HG02642 (cell line): ENCODE results near the gene HIBADH.

Experiments
- ATAC-seq: cut with Tn5 transposase; IDR thresholded peaks from one replicate; pipeline ENCODE4 v1.9.1; 2021; ENCODE audit warnings: mild to moderate bottlenecking; ENCODE audit not compliant: unreplicated experiment, poor library complexity

The HIBADH gene

DNA sequence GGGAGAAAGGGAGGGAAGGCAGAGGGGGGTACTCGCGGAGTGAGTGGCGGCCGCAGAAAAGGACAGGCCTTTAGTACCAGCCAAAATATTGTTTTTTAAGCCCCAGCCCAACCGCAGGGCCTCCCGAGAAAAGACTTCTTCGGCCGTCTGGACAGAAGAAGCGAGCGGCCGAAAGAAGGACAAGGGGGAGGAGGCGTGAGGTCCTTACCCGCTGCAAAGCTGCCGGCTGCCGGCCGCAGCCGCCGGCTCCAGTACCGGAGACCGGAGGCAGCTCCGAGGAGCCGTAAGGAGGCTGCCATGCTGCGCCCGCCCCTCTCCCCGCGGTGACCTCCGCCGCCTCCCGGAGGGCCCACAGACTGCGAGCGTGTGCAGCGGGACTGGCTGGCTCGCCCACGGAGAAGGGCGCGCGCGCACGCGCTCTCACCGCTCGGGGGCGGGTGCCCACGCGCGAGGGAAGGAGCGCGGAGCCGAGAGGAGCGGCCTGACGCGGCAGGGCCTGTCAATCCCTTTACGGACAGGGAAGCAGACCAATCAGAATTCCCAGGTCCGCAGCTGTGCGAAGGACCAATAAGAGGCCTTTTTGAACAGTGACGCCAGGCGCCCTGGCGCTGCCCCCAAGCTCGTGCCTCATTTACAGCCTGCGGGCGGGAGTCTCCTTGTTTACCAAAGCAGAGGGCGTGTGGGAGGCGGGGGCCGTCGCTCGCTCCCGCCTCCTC, at the start of gene HIBADH:
Gene HIBADH (minus strand): TSS at position 394 of the 716 bp plus-strand sequence. CDS start 95 bp downstream, at position 299.
- peak; percentile 99 for ATAC-seq

DNA sequence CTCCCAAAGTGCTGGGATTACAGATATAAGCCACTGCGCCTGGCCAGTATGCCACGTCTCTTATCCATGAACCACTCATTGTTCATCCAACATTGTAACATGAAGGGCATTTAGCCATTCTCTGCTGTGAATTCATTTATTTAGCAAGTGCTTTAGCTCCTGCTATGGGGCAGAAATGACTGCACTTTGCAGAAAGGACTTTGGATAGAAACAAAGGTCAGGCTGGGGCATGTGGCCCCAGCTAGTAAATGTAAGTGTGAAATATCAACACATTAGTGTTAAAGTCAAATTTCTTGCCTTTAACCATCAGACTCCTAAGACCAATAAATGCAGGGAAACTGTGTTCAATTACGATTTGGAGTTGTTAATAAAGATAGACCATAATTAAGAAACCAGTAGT, 49.5 kb upstream of the HIBADH start:
- ATAC-seq: no peak

DNA sequence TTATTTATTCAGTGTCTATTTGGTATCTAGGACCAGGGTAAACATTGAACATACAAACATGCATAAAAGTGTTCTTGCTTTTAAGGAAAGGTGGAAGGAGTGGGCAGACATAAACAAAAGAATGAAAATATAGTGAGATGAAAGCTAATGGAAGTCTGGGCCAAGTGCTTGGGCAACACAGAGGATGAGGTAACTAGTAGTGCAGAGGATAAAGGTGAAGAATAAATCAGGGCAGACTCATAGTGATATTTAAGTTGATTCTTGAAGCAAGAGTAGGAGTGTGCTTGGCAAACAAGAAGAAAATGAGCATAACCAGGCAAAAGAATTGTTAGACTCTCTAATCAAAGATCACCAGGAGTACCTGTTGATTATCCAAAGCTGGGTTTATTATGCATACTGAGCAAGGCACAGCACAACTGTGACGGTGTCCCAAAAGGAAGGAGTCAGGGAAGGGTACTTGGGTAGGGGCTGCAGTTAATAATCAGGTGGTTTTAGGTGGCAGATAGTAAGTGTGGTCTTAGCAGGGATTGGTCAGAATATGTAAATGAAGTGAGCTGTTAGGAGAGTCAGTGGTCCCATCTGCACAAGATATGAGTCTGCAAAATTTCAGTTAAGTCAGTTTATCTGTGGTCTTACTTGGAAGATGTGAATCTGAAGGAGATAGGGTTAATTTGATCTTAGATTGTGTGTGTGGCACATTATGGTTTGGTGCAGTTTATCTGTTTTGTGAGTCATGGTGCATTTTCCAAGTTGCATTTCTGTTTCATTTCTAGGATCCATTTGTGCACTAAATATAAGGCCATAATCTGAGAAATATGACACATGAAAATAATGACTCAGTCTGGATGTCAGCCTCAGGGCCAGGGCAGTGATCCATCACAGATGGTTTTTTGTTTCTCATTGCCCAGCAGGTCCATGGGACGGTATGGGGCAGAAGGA, 46.7 kb upstream of the HIBADH start:
- no peak for ATAC-seq

- no peak for ATAC-seq
Measured at GRCh38 chr7:27708485-27708884, 45.8 kb upstream of the HIBADH start.

GRCh38 chr7:27705200-27705594, 42.5 kb upstream of the HIBADH start:
- ATAC-seq: no peak

GRCh38 chr7:27704422-27705199, 41.9 kb upstream of the HIBADH start:
- no peak for ATAC-seq

- ATAC-seq: no peak
Measured at GRCh38 chr7:27703181-27703580, 40.5 kb upstream of the HIBADH start.

DNA sequence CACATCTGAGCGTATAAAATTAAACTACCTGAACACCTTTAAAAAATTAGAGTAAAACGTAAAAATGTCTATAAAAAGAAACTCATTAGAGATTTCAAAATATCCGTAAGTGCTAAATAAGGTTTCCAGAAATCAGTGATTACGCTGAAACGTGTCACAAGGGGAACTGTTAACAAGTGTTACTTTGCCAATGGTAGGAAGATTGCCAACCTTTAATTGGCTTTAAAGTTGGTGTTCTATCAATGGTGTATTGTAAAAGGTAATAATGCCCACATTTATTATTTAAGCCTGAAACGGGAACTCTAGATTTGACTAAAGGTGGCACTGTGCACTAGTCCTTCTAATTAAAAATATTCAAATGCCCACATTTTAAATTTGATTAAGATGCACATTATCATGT, 37.8 kb upstream of the HIBADH start:
- ATAC-seq: no peak

DNA sequence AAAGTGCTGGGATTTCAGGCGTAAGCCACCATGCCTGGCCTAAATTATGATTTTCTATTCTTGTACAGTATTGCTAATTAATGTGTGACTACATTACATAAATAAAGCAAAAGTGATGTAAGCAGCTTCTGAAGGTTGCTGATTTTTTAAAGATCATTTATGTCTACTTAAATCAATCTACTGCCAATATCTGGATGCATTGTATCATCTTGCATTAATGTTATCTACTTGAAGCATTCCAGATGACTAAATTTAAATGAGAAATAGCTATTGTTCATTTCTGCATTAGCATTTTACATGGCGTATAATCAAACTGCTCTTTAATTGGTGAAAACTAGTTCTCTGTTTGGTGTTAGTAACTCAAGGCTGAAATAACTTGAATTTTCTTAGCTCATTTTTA, 37.1 kb upstream of the HIBADH start:
- no peak for ATAC-seq

DNA sequence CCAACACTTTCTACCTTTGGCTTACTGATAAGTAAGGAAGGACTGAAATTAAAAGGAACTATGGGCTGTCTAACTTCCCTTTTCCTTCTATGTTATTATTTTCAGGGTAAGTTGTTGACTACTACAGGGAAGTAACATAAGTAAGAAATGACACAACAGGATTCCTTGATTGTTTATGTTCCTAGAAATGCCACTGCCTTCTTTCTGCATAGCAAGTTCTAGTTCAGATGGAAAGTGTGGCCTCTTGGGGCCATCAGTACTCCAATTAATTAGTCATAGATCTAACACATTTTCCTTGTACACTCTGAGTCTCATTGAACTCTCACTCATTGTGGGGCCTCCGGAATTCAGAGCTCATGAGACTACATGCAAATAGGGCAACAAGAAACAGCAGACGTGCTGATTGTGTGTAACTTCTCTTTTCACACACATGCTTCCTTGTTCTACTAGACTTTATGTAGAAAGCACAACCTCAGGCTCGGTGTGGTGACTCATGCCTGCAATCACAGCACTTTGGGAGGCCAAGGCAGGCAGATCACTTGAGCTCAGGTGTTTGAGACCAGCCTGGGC, 35.3 kb upstream of the HIBADH start:
- ATAC-seq: peak; percentile 64

DNA sequence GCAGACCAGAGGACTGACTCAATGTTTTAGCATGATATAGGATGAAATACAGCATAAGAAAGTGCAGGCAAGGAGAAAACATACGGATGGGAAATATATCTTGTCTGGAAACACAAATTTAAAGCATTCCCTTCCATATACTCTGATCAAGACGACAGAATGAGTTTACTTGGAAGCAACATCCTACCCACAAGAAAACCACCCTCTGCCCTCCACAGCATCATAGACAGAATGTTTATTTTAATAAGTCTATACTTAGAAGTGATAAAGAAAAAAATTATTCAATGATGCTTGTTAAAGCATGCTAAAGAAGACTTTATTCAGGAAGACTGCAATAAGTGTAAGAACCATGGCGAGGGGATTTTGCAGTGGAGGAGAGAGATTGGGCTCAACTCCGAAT, 32.4 kb upstream of the HIBADH start:
- ATAC-seq: no peak

DNA sequence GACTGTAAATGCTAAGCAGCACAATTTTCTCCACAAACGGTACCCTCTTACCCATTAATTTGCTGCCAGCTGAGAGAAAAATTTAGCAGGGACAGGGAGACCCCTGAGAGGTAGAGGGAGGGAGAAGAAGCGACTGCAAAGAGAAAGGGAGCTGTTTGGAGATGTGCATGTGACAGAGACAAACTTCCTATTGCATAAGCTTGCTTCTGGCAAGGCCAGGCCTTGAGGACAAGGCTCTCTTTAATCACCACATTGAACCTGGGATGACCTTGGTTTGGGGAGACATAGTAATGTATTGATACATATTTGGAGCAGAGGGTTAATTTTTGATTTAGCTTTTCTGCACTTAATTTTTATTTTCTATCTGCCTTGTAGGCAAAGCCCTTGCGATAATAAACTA, 31.1 kb upstream of the HIBADH start:
- no peak for ATAC-seq

DNA sequence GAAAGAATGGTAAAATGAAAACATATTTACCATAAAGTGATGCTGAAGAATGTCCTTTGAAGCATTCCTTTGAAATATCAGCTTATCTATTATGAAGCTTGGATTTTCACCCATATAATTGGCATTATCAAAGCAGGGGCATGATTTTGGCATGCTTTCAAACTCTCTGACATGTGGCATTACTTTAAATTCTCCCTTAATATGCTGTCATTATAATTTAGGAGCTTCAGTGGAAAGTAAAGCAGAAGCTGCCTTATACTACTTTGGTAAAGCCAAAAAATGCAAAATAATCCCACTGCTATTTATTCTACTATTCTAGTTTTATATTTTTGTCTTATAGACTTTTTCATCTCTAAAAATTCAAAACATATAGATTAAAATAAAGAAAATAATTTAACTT, 28.0 kb upstream of the HIBADH start:
- no peak for ATAC-seq

DNA sequence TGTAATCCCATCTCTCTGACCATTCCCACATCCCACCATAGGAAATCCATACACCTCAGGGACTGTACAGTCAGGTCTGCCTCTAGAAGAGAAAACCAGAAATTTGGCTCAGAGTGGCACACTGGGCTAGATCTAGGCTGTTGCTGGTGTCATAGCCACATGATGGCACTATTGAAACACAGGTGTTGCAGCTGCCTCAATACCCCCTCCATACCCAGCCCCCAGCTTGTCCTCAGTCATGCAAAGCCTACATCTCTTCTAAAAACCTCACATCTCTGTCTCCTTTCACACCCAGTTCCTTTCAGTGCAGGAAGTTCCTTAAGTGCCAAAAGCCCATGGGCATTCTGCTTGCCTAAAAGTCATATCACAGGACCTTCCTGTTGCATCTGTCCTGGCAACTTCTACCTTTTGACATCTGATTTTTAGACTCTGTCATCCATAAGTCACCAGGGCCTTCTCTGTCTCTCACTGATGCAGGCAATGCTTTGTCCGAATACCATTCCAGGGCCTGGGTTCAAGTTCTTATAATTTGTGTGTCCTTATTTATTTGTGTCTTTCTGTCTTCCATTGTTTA, 27.0 kb upstream of the HIBADH start:
- no peak for ATAC-seq

GRCh38 chr7:27689150-27689549, 26.5 kb upstream of the HIBADH start:
- no peak for ATAC-seq

DNA sequence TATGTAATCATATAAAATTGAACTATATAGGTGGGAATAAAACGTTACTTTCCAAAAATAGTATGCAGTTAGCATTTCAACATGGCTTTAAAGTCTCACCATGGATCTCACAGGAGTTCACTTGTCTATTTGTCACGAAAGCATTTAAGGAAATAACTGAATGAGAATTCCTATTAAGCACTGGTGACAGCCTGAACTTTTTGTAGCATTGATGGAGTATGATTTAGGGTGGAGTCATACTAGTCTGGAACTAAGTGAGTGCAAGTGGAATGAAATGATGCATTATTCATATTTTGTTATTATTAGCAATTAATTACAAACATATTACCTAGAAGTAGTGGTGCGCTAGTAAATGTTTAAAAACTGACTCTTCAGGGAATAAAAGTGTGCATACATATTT, 26.0 kb upstream of the HIBADH start:
- no peak for ATAC-seq

DNA sequence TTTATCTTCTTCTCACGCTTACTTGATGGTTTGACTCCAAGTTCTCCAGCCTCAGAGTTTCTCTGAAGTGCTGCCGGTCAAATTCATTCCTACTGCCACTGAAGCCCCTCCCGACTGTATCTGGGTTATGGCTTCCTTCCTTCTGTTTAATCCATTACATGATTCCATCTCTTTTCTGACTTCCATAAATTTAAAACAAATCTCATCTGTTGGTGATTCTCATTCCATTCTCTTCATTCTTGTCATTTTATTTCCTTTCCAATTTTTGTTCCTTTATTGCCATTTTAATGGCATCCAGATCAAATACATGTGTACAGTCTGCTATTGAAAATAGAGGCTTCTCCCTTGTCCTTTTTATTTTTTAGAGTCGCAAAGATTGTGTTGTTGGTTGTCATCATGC, 25.4 kb upstream of the HIBADH start:
- ATAC-seq: no peak

- ATAC-seq: no peak
Measured at GRCh38 chr7:27686315-27686714, 23.6 kb upstream of the HIBADH start.

GRCh38 chr7:27685893-27686292, 23.2 kb upstream of the HIBADH start:
- no peak for ATAC-seq

DNA sequence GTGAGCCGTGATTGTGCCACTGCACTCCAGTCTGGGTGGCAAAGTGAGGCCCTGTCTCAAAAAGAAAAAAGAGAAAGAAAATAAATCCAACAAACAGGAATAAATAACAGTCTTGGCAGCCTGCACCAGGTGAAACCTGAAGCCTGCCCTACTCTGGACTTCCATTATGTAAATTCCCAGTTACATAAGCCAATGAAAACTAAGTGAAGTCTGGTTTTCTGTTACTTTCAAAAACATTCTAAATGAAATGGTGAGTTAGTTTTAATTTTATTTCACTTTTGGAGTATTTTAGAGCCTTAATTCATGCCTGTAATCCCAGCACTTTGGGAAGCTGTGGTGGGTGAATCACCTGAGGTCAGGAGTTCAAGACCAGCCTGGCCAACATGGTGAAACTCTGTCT, 22.5 kb upstream of the HIBADH start:
- no peak for ATAC-seq
